Endodermal cell (in vitro differentiated cells): ENCODE data around the gene SH3PXD2B. TPM values are rescaled to one million over a fixed set of nuclear protein-coding genes. Genes with fewer than 3 reads are reported as not detected.

Source experiments
- DNase-seq: peaks from one replicate; pipeline ENCODE4 v3.0.0-alpha.2; 2017
- H3K27ac ChIP-seq: 2 replicates; pipeline ENCODE4 v1.5.1; 2013; ENCODE audit warnings: mild to moderate bottlenecking, low read depth, low read length, moderate library complexity
- H3K27me3 ChIP-seq: 2 replicates; pipeline ENCODE4 v1.6.1; 2013; ENCODE audit warnings: mild to moderate bottlenecking, low read length, moderate library complexity; ENCODE audit not compliant: insufficient read depth, control insufficient read depth, poor library complexity, severe bottlenecking
- H3K36me3 ChIP-seq: 2 replicates; pipeline ENCODE4 v1.7.0; 2013; ENCODE audit warnings: mild to moderate bottlenecking, low read length, moderate library complexity; ENCODE audit not compliant: control insufficient read depth, insufficient read depth
- H3K4me1 ChIP-seq: one replicate; pipeline ENCODE4 v1.7.0; 2013; ENCODE audit warnings: low read length; ENCODE audit not compliant: control insufficient read depth, insufficient read depth
- H3K4me3 ChIP-seq: 2 replicates; pipeline ENCODE4 v1.5.1; 2013; ENCODE audit warnings: mild to moderate bottlenecking, low read length, moderate library complexity
- H3K9ac ChIP-seq: 2 replicates; pipeline ENCODE4 v1.6.1; 2013; ENCODE audit warnings: mild to moderate bottlenecking, low read length, moderate library complexity; ENCODE audit not compliant: poor library complexity, severe bottlenecking; ENCODE audit errors: extremely low read depth
- H3K9me3 ChIP-seq: 2 replicates; pipeline ENCODE4 v1.6.1; 2013; ENCODE audit warnings: mild to moderate bottlenecking, low read length, moderate library complexity; ENCODE audit not compliant: control insufficient read depth
- H3K27ac Mint-ChIP-seq: 2 replicates; pipeline ENCODE4 v1.8.0; 2020; ENCODE audit warnings: mixed read lengths
- H3K27me3 Mint-ChIP-seq: 2 replicates; pipeline ENCODE4 v1.8.0; 2021; ENCODE audit warnings: mild to moderate bottlenecking, mixed read lengths; ENCODE audit not compliant: insufficient read depth
- H3K36me3 Mint-ChIP-seq: 2 replicates; pipeline ENCODE4 v1.8.0; 2020; ENCODE audit warnings: low read depth, mixed read lengths
- H3K4me1 Mint-ChIP-seq: 2 replicates; pipeline ENCODE4 v1.8.0; 2020; ENCODE audit warnings: mixed read lengths
- H3K4me3 Mint-ChIP-seq: 2 replicates; pipeline ENCODE4 v1.8.0; 2020; ENCODE audit warnings: mild to moderate bottlenecking, moderate library complexity, mixed read lengths
- H3K9me3 Mint-ChIP-seq: 2 replicates; pipeline ENCODE4 v1.8.0; 2020; ENCODE audit warnings: mild to moderate bottlenecking, mixed read lengths
- WGBS, 2 experiments: methylation state at CpG; one replicate each; pipeline versions ENCODE4 v1.1.5 to v1.1.7; 2013; ENCODE audit warnings: missing lambda C conversion rate in 2 of 2, mixed read lengths in 1 of 2; ENCODE audit not compliant: insufficient coverage in 1 of 2, insufficient read length in 1 of 2; 5-methylcytosine and 5-hydroxymethylcytosine counted together
- total RNA-seq, 2 donors: library from RNA; stranded (reverse); fragmentation: NEBNext Ultra II Directional in 1 of 2; extraction: Animal tissue kit (Norgen Biotek cat#: 25700) in 1 of 2; gene quantifications; 2 replicates in 1 of 2; 3 replicates in 1 of 2; pipeline ENCODE4 v1.2.1, GENCODE V29; 2021
- TF ChIP-seq, protein P1 (sequence below): fragments of 200-600 bp; sonication (generic); conservative IDR thresholded peaks from 2 replicates; pipeline ENCODE4 v1.5.0; 2021; ENCODE audit warnings: antibody characterized with exemption, mild to moderate bottlenecking

The SH3PXD2B gene
- total RNA-seq, 2 donors from 2014 or later = 62.2 to 74.9 TPM

DNA sequence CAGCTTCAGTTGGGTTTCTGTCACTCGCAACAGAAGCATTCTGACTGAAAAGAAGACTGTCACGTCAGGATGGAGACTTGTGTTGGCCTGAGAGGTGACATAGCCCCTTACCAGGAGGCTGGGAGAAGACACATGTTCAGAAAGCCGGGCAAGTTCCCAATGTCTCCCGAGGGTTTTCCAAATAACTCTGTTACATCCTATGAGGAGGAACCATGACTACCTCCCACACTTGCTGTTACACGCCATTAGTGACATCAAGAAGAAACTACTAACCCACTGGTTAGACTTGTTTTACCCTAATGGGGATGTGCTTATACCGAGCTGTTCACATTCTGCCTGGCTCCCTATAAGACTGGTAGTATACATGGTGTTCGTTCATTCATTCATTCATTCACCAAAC, 33.3 kb downstream of the SH3PXD2B start:
- H3K9me3 Mint-ChIP-seq = no peaks in the 10 kb centered on the region

DNA sequence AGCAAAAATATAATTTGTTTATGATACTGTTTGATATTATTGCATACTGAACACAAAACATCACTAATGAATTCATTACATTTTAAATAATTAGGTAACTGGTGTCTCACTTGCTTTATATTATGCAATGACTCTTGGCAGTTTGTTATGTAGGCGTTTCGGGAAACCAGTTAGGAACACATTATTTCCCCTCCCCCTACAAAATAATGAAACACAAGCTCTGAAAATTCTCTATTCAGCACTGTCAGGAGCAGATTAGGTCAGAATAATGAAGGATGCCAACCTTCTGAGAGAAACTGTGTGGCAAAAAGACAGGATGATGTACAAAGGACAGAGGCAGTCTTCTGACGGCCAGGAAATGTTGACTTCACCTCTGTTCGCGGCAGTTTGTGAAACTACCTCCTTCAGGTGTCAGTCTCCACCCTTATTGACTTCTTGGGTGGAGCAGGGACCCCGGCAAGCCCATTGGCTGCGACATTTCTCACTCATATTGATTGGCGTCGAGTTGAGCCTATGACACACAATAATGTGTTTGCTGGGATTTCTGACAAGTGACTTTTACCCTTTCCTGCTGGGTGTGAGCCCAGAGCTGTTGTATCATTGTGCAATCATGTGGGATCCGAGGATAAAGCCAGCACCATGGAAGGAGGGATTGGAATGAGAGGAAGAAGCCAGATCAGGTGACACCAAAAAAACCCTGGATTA, 33.9 kb downstream of the SH3PXD2B start:
- no peak overlapping the region for H3K4me3 Mint-ChIP-seq
- Histone ChIP-seq H3K9ac (no peak overlapping the region), H3K27me3 (no peaks in the 10 kb centered on the region), H3K4me3 (no peak overlapping the region), H3K36me3 (peaks cover 77% of the 10 kb centered on the region), H3K27ac (no peak overlapping the region), H3K4me1 (no peaks in the 10 kb centered on the region), H3K9me3 (no peaks in the 10 kb centered on the region)
- TF ChIP-seq, protein P1, sequence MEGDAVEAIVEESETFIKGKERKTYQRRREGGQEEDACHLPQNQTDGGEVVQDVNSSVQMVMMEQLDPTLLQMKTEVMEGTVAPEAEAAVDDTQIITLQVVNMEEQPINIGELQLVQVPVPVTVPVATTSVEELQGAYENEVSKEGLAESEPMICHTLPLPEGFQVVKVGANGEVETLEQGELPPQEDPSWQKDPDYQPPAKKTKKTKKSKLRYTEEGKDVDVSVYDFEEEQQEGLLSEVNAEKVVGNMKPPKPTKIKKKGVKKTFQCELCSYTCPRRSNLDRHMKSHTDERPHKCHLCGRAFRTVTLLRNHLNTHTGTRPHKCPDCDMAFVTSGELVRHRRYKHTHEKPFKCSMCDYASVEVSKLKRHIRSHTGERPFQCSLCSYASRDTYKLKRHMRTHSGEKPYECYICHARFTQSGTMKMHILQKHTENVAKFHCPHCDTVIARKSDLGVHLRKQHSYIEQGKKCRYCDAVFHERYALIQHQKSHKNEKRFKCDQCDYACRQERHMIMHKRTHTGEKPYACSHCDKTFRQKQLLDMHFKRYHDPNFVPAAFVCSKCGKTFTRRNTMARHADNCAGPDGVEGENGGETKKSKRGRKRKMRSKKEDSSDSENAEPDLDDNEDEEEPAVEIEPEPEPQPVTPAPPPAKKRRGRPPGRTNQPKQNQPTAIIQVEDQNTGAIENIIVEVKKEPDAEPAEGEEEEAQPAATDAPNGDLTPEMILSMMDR = no peak
- no peaks in the 10 kb centered on the region for H3K9me3 Mint-ChIP-seq
- H3K27me3 Mint-ChIP-seq = no peaks in the 10 kb centered on the region
- WGBS, 2 experiments = 93 to 97% methylated on average over 8 to 10 of the region's 10 CpGs
- DNase-seq = peak; percentile 75
- peaks cover 3% of the 10 kb centered on the region for H3K4me1 Mint-ChIP-seq
- H3K36me3 Mint-ChIP-seq = peaks cover 62% of the 10 kb centered on the region
- no peak overlapping the region for H3K27ac Mint-ChIP-seq

More for the DNA sequence above, 33.3 kb downstream of the SH3PXD2B start:
- 93 to 97% methylated on average over 4 to 7 of the region's 7 CpGs for WGBS, 2 experiments
- Histone ChIP-seq H3K9ac (no peak overlapping the region), H3K9me3 (no peaks in the 10 kb centered on the region), H3K36me3 (peaks cover 72% of the 10 kb centered on the region), H3K27ac (no peak overlapping the region), H3K4me1 (no peaks in the 10 kb centered on the region), H3K27me3 (no peaks in the 10 kb centered on the region), H3K4me3 (no peak overlapping the region)
- peaks cover 3% of the 10 kb centered on the region for H3K4me1 Mint-ChIP-seq
- TF ChIP-seq, protein P1 = no peak
- no peak overlapping the region for H3K27ac Mint-ChIP-seq
- DNase-seq = no peak
- no peak overlapping the region for H3K4me3 Mint-ChIP-seq
- H3K36me3 Mint-ChIP-seq = peaks cover 62% of the 10 kb centered on the region
- no peaks in the 10 kb centered on the region for H3K27me3 Mint-ChIP-seq

DNA sequence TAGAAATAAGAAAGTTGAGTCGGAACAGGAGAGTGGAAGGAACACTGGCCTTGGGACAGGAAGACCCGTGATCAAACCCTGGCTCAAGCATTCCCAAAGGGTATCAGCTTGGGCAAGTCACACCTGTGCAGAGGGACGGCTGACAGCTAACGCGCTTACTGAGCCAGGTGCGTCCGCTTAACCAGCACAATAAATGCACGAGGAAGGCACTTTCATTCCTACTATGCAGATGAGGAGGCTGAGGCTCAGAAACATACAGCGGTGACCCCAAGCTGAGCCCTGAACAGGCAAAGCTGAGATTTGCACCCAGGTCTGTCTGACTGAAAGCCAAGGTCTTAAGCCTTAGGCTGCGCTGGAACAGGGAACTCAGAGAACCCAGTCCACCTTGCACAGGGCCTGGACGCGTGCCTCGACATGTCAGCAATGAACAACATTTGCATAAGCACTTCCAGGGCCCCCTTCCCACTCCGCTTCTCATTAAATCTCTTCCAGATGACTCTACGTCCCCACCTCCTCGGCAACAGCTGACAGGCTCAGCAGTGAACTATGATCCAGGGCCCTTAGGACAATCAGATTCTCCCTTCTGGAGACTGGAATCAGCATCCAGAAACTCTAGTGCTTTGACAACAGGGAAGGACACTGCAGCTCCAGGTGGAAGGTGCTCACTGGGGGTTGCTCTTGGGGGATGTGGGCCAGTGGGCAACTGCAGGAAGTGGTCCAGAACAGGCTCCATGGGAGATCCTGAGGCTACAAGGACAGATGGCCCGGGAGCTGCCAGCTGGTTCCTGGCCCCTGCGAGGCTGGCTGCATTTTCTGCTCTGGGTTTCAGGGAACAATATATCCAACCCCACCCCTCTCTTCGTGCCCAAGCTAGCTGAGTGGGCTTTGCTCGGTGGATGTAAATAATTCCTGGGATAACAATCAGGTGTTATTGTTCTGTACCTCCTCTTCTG, 35.2 kb downstream of the SH3PXD2B start:
- H3K9ac ChIP-seq = no peak overlapping the region
- peaks cover 80% of the 10 kb centered on the region for H3K36me3 ChIP-seq
- no peaks in the 10 kb centered on the region for H3K9me3 ChIP-seq
- peaks cover 59% of the 10 kb centered on the region for H3K36me3 Mint-ChIP-seq
- H3K27ac Mint-ChIP-seq = peak overlapping the region; percentile 61
- no peak overlapping the region for H3K4me3 Mint-ChIP-seq
- H3K4me1 ChIP-seq = no peaks in the 10 kb centered on the region
- 93 to 94% methylated on average over 16 to 20 of the region's 20 CpGs for WGBS, 2 experiments
- no peaks in the 10 kb centered on the region for H3K27me3 ChIP-seq
- peak overlapping the region; percentile 78 for H3K27ac ChIP-seq
- H3K4me1 Mint-ChIP-seq = peaks cover 3% of the 10 kb centered on the region
- H3K9me3 Mint-ChIP-seq = no peaks in the 10 kb centered on the region
- TF ChIP-seq, protein P1 = no peak
- no peak overlapping the region for H3K4me3 ChIP-seq
- DNase-seq = no peak
- H3K27me3 Mint-ChIP-seq = no peaks in the 10 kb centered on the region
